ENCODE measurements around the gene NACC2.

NACC2 gene

GRCh38 chr9:136058084-136058483 lies 37.0 kb downstream of the NACC2 start:
- FAIRE-seq (no peak), DNase-seq (ENCODE audit: low spot score) (no peak)

- no peak for DNase-seq (ENCODE audit: low spot score)
- FAIRE-seq = no peak
Observed at GRCh38 chr9:136057236-136058081, 37.6 kb downstream of the NACC2 start.

GRCh38 chr9:136056546-136057235 lies 38.4 kb downstream of the NACC2 start:
- FAIRE-seq = no peak
- no peak for DNase-seq (ENCODE audit: low spot score)

- FAIRE-seq (no peak), DNase-seq (ENCODE audit: low spot score) (no peak)
Observed at GRCh38 chr9:136055715-136056545, 39.2 kb downstream of the NACC2 start.

- DNase-seq (ENCODE audit: low spot score) (no peak), FAIRE-seq (no peak)
Observed at GRCh38 chr9:136054798-136055714, 40.0 kb downstream of the NACC2 start.

GRCh38 chr9:136054146-136054545 lies 40.9 kb downstream of the NACC2 start:
- FAIRE-seq = no peak
- DNase-seq (ENCODE audit: low spot score) = no peak

GRCh38 chr9:136053757-136054142 lies 41.3 kb downstream of the NACC2 start:
- FAIRE-seq (no peak), DNase-seq (ENCODE audit: low spot score) (no peak)

- peak; percentile 20 for DNase-seq (ENCODE audit: low spot score)
Observed at GRCh38 chr9:136052991-136053756, 41.9 kb downstream of the NACC2 start.

GRCh38 chr9:136052472-136052880 lies 42.6 kb downstream of the NACC2 start:
- DNase-seq (ENCODE audit: low spot score) (peak; percentile 78), FAIRE-seq (no peak)

More at GRCh38 chr9:136052991-136053756, 41.9 kb downstream of the NACC2 start:
- FAIRE-seq = no peak

GRCh38 chr9:136051837-136052471 lies 43.1 kb downstream of the NACC2 start:
- DNase-seq (ENCODE audit: low spot score) = peak; percentile 97
- FAIRE-seq = peak; percentile 92

- DNase-seq (ENCODE audit: low spot score) (peak; percentile 20), FAIRE-seq (no peak)
Observed at GRCh38 chr9:136051453-136051836, 43.6 kb downstream of the NACC2 start.

- DNase-seq (ENCODE audit: low spot score) = no peak
- no peak for FAIRE-seq
Observed at GRCh38 chr9:136050701-136051452, 44.2 kb downstream of the NACC2 start.

- no peak for FAIRE-seq
- DNase-seq (ENCODE audit: low spot score) = no peak
Observed at GRCh38 chr9:136050266-136050700, 44.8 kb downstream of the NACC2 start.

- no peak for FAIRE-seq
- DNase-seq (ENCODE audit: low spot score) = no peak
Observed at GRCh38 chr9:136049491-136050265, 45.4 kb downstream of the NACC2 start.

- FAIRE-seq (no peak), DNase-seq (ENCODE audit: low spot score) (no peak)
Observed at GRCh38 chr9:136048560-136049411, 46.3 kb downstream of the NACC2 start.

- FAIRE-seq = no peak
- no peak for DNase-seq (ENCODE audit: low spot score)
Observed at GRCh38 chr9:136047775-136048559, 47.1 kb downstream of the NACC2 start.

Measured in RCC 7860 (cell line).